Measurements from ENCODE around the gene ANXA6.

ANXA6 gene

GRCh38 chr5:151083081-151083676, 74.4 kb downstream of the ANXA6 start:
- DNase-seq (ENCODE audit: low read depth in 2 of 2), result peak in 1 of 2 donors; percentile 61

GRCh38 chr5:151082282-151082902, 75.2 kb downstream of the ANXA6 start:
- no peak for DNase-seq (ENCODE audit: low read depth in 2 of 2)

- no peak for DNase-seq (ENCODE audit: low read depth in 2 of 2)
These were observed 75.9 kb downstream of the ANXA6 start for GRCh38 chr5:151081431-151082281.

GRCh38 chr5:151080613-151081430, 76.8 kb downstream of the ANXA6 start, which contains the start of gene TNIP1:
TNIP1 (minus strand) TSS chr5:151081034; CDS start chr5:151065095, 15,939 bp downstream.
- DNase-seq (ENCODE audit: low read depth in 2 of 2), result peak; percentile 81 to 90

GRCh38 chr5:151079838-151080612, 77.6 kb downstream of the ANXA6 start:
- no peak for DNase-seq (ENCODE audit: low read depth in 2 of 2)

GRCh38 chr5:151078490-151079262, 78.9 kb downstream of the ANXA6 start:
- DNase-seq (ENCODE audit: low read depth in 2 of 2), result peak; percentile 37 to 57

DNA sequence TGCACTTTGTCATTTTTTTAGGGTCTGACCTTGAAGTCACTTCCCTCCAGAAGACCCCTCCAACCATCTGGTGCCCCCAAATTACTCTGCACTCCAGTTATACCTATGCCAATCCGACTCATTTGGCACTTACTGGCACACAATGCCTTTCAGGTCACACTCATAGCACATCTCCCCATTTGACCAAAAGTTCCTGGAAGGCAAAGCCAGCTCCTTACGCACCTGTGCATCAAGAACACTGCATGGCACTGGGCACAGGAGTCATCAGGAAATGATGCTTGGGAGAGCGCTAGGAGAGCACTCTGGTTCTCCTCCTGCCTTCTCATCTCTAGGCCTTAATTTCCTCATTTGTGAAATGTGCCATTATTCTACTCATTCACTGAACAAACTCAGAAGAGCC, 79.6 kb downstream of the ANXA6 start:
- DNase-seq (ENCODE audit: low read depth in 2 of 2), result no peak

DNA sequence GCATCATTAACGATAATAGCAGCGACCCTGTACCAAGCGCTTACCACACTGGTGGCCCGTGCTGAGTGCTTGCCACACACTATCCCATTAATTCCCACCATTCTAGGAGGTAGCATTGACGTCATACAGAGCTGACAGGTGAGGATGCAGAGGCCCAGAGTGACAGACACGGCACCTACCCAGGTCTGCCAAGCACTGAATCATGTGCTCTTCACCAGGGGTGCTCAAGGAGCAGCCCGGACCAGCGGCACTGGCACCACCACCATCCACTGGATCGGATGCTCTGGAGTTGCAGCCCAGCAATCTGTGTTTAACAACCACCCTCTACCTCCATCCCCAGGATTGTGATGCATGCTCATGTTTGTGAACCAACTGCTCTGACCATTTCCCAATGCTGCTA, 80.2 kb downstream of the ANXA6 start:
- no peak for DNase-seq (ENCODE audit: low read depth in 2 of 2)

- DNase-seq (ENCODE audit: low read depth in 2 of 2), result no peak
These were observed 81.0 kb downstream of the ANXA6 start for GRCh38 chr5:151076616-151077015.

DNA sequence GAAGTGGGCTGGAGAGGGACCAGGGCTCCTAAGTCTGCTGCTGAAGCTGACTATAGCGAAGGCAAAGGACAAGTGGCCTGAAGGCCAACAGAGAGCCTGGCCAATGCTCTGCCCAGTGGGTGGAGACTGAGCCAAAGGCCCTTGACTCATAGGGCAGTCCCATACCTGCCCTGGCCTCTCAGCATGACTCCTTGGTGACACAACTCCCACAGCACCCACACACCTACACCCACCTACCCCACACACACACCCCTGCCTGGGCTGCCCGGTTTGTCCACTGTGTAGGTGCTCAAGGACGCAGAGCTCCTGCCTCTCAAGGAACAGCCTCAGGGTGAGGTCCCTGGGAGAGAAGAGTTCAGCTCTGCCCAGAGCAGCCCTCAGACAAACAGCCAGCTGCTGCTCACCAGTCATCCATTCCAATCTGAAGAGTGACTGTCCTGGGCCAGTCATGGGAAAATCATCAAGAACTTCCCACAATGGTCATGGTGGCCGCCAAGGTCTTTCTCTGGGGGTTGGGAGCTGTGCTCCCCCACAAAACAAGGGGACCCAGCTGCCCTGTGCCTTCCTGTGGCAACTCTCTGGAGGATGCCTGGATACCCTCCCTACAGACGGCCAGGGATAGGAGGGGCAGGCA, 81.8 kb downstream of the ANXA6 start:
- no peak for DNase-seq (ENCODE audit: low read depth in 2 of 2)

GRCh38 chr5:151074557-151074956, 83.0 kb downstream of the ANXA6 start:
- DNase-seq (ENCODE audit: low read depth in 2 of 2), result no peak

- DNase-seq (ENCODE audit: low read depth in 2 of 2), result no peak
These were observed 84.3 kb downstream of the ANXA6 start for GRCh38 chr5:151073280-151073679.

DNA sequence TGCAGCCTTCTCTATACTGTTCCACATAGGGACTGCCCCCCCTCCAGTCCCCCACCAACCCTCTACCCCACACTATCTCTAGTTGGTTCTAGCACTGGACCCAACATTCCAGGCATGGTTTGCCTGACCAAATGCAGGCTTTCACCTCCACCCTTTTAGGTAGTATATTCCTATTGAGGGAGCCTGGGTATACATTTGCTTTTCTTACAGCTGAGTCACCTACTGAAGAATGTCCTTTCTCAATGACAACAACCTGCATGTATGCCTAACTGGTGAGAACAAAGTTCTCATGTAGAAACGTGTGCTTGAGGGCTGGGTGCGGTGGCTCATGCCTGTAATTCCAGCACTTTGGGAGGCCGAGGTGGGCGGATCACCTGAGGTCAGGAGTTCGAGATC, 85.0 kb downstream of the ANXA6 start:
- DNase-seq (ENCODE audit: low read depth in 2 of 2), result no peak

DNA sequence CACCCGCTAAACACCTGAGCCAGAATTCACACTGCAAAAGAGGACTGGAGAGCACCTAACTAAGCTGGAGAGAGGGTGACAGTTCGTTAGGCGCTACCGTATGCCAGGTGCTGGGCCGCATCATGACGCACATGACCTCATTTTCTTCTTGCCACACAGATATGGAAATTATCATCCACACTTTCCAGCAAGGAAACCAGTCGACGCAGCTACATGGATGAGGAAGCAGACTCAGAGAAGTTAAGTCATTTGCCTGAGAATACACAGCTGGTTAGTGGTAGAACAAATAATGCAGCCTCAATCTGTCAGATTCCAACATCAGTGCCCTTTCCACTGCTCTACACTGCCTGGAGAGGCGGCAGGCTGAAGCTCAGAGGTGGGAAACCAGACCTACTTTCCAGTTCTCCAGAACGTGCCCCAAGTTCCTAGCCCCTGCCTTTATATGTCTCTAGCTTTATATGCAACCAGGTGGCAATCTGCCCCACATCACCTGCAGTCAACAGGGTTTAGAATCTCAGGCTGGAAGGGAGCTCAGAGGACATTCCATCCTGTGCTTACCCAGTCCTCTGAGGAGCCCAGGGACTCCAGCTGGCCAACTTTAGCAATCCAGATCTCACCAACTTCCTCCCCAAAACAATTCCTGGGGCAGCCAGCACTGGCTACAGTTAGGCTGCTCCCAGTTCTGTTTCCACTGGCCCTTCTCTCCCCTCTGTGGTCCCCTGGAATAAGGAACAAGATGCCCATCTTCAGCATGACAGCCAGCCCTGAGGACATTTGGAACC, 85.5 kb downstream of the ANXA6 start:
- no peak for DNase-seq (ENCODE audit: low read depth in 2 of 2)

DNA sequence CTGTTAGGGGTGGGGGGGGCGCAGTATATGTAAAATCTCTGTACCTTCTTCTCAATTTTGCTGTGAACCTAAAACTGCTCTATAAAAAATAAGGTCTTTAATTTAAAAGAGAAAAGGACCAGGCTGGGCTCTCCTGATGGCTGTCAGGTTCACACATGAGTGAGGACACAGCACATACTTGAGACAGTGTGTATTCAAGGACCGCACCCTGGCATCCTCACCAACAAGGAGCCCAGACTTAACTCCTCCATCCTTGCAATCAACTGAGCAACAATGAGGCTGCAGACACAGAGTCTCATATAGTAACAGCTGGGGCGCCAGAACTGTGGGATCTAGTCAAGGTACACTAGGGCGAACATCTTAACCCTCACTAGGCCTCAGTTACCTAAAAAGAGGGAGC, 86.6 kb downstream of the ANXA6 start:
- no peak for DNase-seq (ENCODE audit: low read depth in 2 of 2)

- no peak for DNase-seq (ENCODE audit: low read depth in 2 of 2)
These were observed 87.1 kb downstream of the ANXA6 start for GRCh38 chr5:151070449-151070848.

GRCh38 chr5:151068433-151069197, 89.0 kb downstream of the ANXA6 start:
- no peak for DNase-seq (ENCODE audit: low read depth in 2 of 2)

All from activated CD8-positive, alpha-beta memory T cell treated with anti-CD3 and anti-CD28 coated beads for 4 hours (primary cell).